CD4-positive, CD25-positive, alpha-beta regulatory T cell (primary cell): Measurements from ENCODE around the gene PNMA8B. TPM values are rescaled to one million over a fixed set of nuclear protein-coding genes. Genes with fewer than 3 reads are reported as not detected.
"Not testable (repeated sequence)": the region's sequence is repeated elsewhere in the genome, so short reads cannot be mapped to it uniquely, and the experiment has no call there.

Source experiments
- ATAC-seq, 2 donors: fragments of 150-1000 bp; cut with Tn5 transposase; one replicate each; pipeline ENCODE4 v1.10.0; 2021; ENCODE audit warnings: low read depth in 2 of 2, moderate number of reproducible peaks in 2 of 2, moderate library complexity in 1 of 2
- DNase-seq, 3 donors: peaks; one replicate each; pipeline versions ENCODE4 v3.0.0 to v3.0.0-alpha.2; 2012 to 2022; ENCODE audit warnings: mixed read lengths in 1 of 3
- H3K27ac ChIP-seq: one replicate; pipeline ENCODE4 v1.7.0; 2013; ENCODE audit warnings: mild to moderate bottlenecking, low read length; ENCODE audit not compliant: insufficient read depth, poor library complexity, severe bottlenecking
- H3K27me3 ChIP-seq: one replicate; pipeline ENCODE4 v1.7.0; 2013; ENCODE audit warnings: low read length; ENCODE audit not compliant: control insufficient read depth, insufficient read depth
- H3K36me3 ChIP-seq: one replicate; pipeline ENCODE4 v1.7.0; 2013; ENCODE audit warnings: mild to moderate bottlenecking, low read length, moderate library complexity; ENCODE audit not compliant: control insufficient read depth, insufficient read depth
- H3K4me1 ChIP-seq: 2 replicates; pipeline ENCODE4 v1.7.0; 2013; ENCODE audit warnings: mild to moderate bottlenecking, low read length; ENCODE audit not compliant: insufficient read depth, control insufficient read depth, poor library complexity, severe bottlenecking
- H3K4me3 ChIP-seq: one replicate; pipeline ENCODE4 v1.7.0; 2013; ENCODE audit warnings: low read depth, mild to moderate bottlenecking, low read length, moderate library complexity
- H3K9me3 ChIP-seq, 2 experiments: 1 replicate in 1 of 2; 2 replicates in 1 of 2; pipeline ENCODE4 v1.7.0; 2013; ENCODE audit warnings: low read length in 2 of 2, mild to moderate bottlenecking in 1 of 2, moderate library complexity in 1 of 2; ENCODE audit not compliant: control insufficient read depth in 2 of 2
- H3K27ac Mint-ChIP-seq, 3 donors: one replicate each; pipeline ENCODE4 v1.8.0; 2020 to 2022; ENCODE audit warnings: mild to moderate bottlenecking in 3 of 3, mixed read lengths in 3 of 3, moderate library complexity in 2 of 3
- H3K27me3 Mint-ChIP-seq: one replicate; pipeline ENCODE4 v1.8.0; 2022; ENCODE audit warnings: mild to moderate bottlenecking, mixed read lengths
- H3K36me3 Mint-ChIP-seq: one replicate; pipeline ENCODE4 v1.8.0; 2020; ENCODE audit warnings: mixed read lengths
- H3K4me1 Mint-ChIP-seq, 4 donors: one replicate each; pipeline ENCODE4 v1.8.0; 2020 to 2022; ENCODE audit warnings: mixed read lengths in 4 of 4, mild to moderate bottlenecking in 1 of 4
- H3K4me3 Mint-ChIP-seq, 4 donors: one replicate each; pipeline ENCODE4 v1.8.0; 2020 to 2022; ENCODE audit warnings: mild to moderate bottlenecking in 4 of 4, mixed read lengths in 4 of 4, moderate library complexity in 3 of 4
- H3K9me3 Mint-ChIP-seq, 7 donors: one replicate each; pipeline ENCODE4 v1.8.0; 2020 to 2022; ENCODE audit warnings: mixed read lengths in 7 of 7, mild to moderate bottlenecking in 3 of 7, moderate library complexity in 2 of 7
- polyA plus RNA-seq, 4 donors: library from polyadenylated mRNA; unstranded; fragments of 300-500 nt; fragmentation: Illumina TruSeq; gene quantifications; one replicate each; pipeline ENCODE4 v1.2.3, GENCODE V29; 2021
- total RNA-seq: library from RNA; stranded (reverse); gene quantifications from one replicate; pipeline ENCODE4 v1.2.3, GENCODE V29; 2022

Gene PNMA8B
- total and polyA plus RNA-seq, 5 donors from 2014 or later: 0.57 to 0.80 (median 0.62) TPM; not detected in 2

- Histone ChIP-seq H3K4me1 (peaks cover 11% of the 10 kb centered on the region), H3K4me3 (no peak overlapping the region), H3K27me3 (no peaks in the 10 kb centered on the region), H3K27ac (no peak overlapping the region), H3K36me3 (no peaks in the 10 kb centered on the region), H3K9me3 (no peaks in the 10 kb centered on the region)
- DNase-seq (no peak), ATAC-seq (no peak)
- H3K4me1 Mint-ChIP-seq: peaks cover 0 to 23% (median 15%) of the 10 kb centered on the region in 4 donors
- peaks cover 6% of the 10 kb centered on the region for H3K27me3 Mint-ChIP-seq
- H3K36me3 Mint-ChIP-seq: no peaks in the 10 kb centered on the region
- H3K9me3 Mint-ChIP-seq: peaks cover 0 to 2% (median 0%) of the 10 kb centered on the region in 7 donors
- H3K4me3 Mint-ChIP-seq: no peak overlapping the region
- H3K27ac Mint-ChIP-seq: no peak overlapping the region
Observed at GRCh38 chr19:46530636-46531035, 35.0 kb upstream of the PNMA8B start.

GRCh38 chr19:46529622-46530451 is 34.2 kb upstream of the PNMA8B start:
- Histone ChIP-seq H3K4me1 (peaks cover 11% of the 10 kb centered on the region), H3K9me3 (no peaks in the 10 kb centered on the region), H3K36me3 (no peaks in the 10 kb centered on the region), H3K27me3 (no peaks in the 10 kb centered on the region), H3K4me3 (no peak overlapping the region), H3K27ac (no peak overlapping the region)
- ATAC-seq: peak; percentile 57 to 60
- peak overlapping the region in 1 of 4 donors; percentile 35 for H3K4me3 Mint-ChIP-seq
- peak overlapping the region in 2 of 3 donors; percentile 72 to 85 for H3K27ac Mint-ChIP-seq
- H3K4me1 Mint-ChIP-seq: peaks cover 0 to 30% (median 18%) of the 10 kb centered on the region in 4 donors
- no peaks in the 10 kb centered on the region for H3K36me3 Mint-ChIP-seq
- peak; percentile 63 to 75 (median 72) for DNase-seq
- peaks cover 6% of the 10 kb centered on the region for H3K27me3 Mint-ChIP-seq
- H3K9me3 Mint-ChIP-seq: peaks cover 0 to 2% (median 0%) of the 10 kb centered on the region in 7 donors

- Histone ChIP-seq H3K27ac (no peak overlapping the region), H3K4me1 (peaks cover 19% of the 10 kb centered on the region), H3K4me3 (no peak overlapping the region), H3K27me3 (no peaks in the 10 kb centered on the region), H3K36me3 (no peaks in the 10 kb centered on the region), H3K9me3 (peaks cover 2 to 6% of the 10 kb centered on the region in 2 experiments)
- H3K4me1 Mint-ChIP-seq: peaks cover 5 to 40% (median 20%) of the 10 kb centered on the region in 4 donors
- peak overlapping the region in 2 of 3 donors; percentile 72 to 85 for H3K27ac Mint-ChIP-seq
- no peak for ATAC-seq
- H3K36me3 Mint-ChIP-seq: no peaks in the 10 kb centered on the region
- DNase-seq: no peak
- H3K9me3 Mint-ChIP-seq: peaks cover 0 to 2% (median 0%) of the 10 kb centered on the region in 7 donors
- peaks cover 3% of the 10 kb centered on the region for H3K27me3 Mint-ChIP-seq
- H3K4me3 Mint-ChIP-seq: peak overlapping the region in 2 of 4 donors; percentile 28 to 32
Observed at GRCh38 chr19:46528601-46529590, 33.2 kb upstream of the PNMA8B start.

- not testable (repeated sequence) for ATAC-seq, H3K9me3 ChIP-seq, H3K27ac Mint-ChIP-seq
Observed at GRCh38 chr19:46526801-46527200, 31.1 kb upstream of the PNMA8B start.

GRCh38 chr19:46524308-46524707 is 28.6 kb upstream of the PNMA8B start:
- Histone ChIP-seq H3K27me3 (no peaks in the 10 kb centered on the region), H3K9me3 (peaks cover 2 to 6% of the 10 kb centered on the region in 2 experiments), H3K4me3 (no peak overlapping the region), H3K36me3 (no peaks in the 10 kb centered on the region), H3K4me1 (peaks cover 49% of the 10 kb centered on the region), H3K27ac (no peak overlapping the region)
- H3K9me3 Mint-ChIP-seq: peaks cover 0 to 3% (median 0%) of the 10 kb centered on the region in 7 donors
- ATAC-seq (no peak), DNase-seq (no peak)
- peak overlapping the region in 1 of 4 donors; percentile 37 for H3K4me3 Mint-ChIP-seq
- H3K27ac Mint-ChIP-seq: peak overlapping the region in 1 of 3 donors; percentile 99
- no peaks in the 10 kb centered on the region for H3K36me3 Mint-ChIP-seq
- no peaks in the 10 kb centered on the region for H3K27me3 Mint-ChIP-seq
- H3K4me1 Mint-ChIP-seq: peaks cover 19 to 71% (median 39%) of the 10 kb centered on the region in 4 donors

More at GRCh38 chr19:46526801-46527200, 31.1 kb upstream of the PNMA8B start:
- H3K27ac ChIP-seq, H3K36me3 ChIP-seq, H3K27me3 ChIP-seq, DNase-seq, H3K9me3 Mint-ChIP-seq, H3K36me3 Mint-ChIP-seq, H3K4me3 Mint-ChIP-seq, H3K27me3 Mint-ChIP-seq, H3K4me3 ChIP-seq: not testable (repeated sequence)
- peaks cover 38% of the 10 kb centered on the region for H3K4me1 ChIP-seq
- peaks cover 12 to 61% (median 30%) of the 10 kb centered on the region in 4 donors for H3K4me1 Mint-ChIP-seq

- H3K9me3 ChIP-seq, H3K36me3 Mint-ChIP-seq, H3K36me3 ChIP-seq, H3K27me3 ChIP-seq, H3K27me3 Mint-ChIP-seq, H3K9me3 Mint-ChIP-seq: not testable (repeated sequence)
- H3K4me3 ChIP-seq: peak overlapping the region; percentile 69
- H3K4me1 ChIP-seq: peaks cover 52% of the 10 kb centered on the region
- H3K27ac ChIP-seq: peak overlapping the region; percentile 68
- DNase-seq: peak in 2 of 3 donors; percentile 57 to 92
- Mint-ChIP-seq H3K4me1 (peaks cover 19 to 77% (median 41%) of the 10 kb centered on the region in 4 donors), H3K27ac (peak overlapping the region; percentile 83 to 99 (median 86)), H3K4me3 (peak overlapping the region; percentile 27 to 83 (median 76))
- peak; percentile 97 to 98 for ATAC-seq
Observed at GRCh38 chr19:46522988-46523387, 27.3 kb upstream of the PNMA8B start.

- ATAC-seq: no peak
- Histone ChIP-seq H3K4me1 (peaks cover 52% of the 10 kb centered on the region), H3K9me3 (peaks cover 2 to 6% of the 10 kb centered on the region in 2 experiments), H3K4me3 (no peak overlapping the region), H3K36me3 (no peaks in the 10 kb centered on the region), H3K27me3 (no peaks in the 10 kb centered on the region), H3K27ac (peak overlapping the region; percentile 1)
- Mint-ChIP-seq H3K4me3 (peak overlapping the region in 3 of 4 donors; percentile 17 to 52 (median 48)), H3K27me3 (peaks cover 5% of the 10 kb centered on the region), H3K27ac (peak overlapping the region; percentile 83 to 99 (median 86)), H3K4me1 (peaks cover 19 to 81% (median 42%) of the 10 kb centered on the region in 4 donors), H3K9me3 (peaks cover 0 to 3% (median 0%) of the 10 kb centered on the region in 7 donors), H3K36me3 (no peaks in the 10 kb centered on the region)
- DNase-seq: no peak
Observed at GRCh38 chr19:46521241-46521868, 25.7 kb upstream of the PNMA8B start.
